Pons (tissue), 1 donor: Measurements from ENCODE around the gene REPIN1.

Experiments
- DNase-seq: peaks from one replicate; pipeline ENCODE4 v3.0.0-alpha.2; 2016; ENCODE audit warnings: low spot score

The REPIN1 gene

DNA sequence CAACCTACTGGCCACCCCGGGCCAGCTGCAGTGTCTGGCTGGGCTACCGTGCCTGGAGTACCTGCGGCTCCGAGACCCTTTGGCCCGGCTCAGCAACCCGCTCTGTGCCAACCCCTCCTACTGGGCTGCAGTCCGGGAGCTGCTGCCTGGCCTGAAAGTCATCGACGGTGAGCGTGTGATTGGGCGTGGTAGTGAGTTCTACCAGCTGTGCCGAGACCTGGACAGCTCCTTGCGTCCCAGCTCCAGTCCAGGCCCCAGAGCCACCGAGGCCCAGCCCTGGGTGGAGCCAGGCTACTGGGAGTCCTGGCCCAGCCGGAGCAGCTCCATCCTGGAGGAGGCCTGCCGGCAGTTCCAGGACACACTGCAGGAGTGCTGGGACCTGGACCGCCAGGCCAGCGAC lies 31.4 kb upstream of the REPIN1 start:
- no peak for DNase-seq

DNA sequence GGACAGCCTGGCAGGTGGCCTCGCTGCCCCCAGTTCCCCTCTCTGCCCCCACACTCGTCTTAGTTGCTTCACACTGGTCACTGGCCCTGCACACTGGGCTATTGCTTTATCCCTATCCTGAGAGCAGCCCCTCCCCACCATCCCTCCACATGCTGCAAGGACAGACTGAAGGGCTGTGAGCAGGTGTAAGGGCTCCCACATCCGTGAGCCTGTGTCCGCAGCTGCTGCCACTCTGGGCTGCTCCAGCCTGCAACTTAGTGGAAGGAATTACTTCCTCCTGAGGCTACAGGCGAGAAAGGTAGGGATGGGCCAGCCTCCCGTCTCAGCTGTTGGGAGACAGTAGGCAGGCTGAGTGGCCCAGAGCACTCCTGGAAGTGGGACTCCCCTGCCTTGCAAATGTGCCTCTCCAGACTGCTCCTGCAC lies 31.0 kb upstream of the REPIN1 start:
- no peak for DNase-seq

GRCh38 chr7:150338166-150338829 lies 30.3 kb upstream of the REPIN1 start:
- DNase-seq = no peak

DNA sequence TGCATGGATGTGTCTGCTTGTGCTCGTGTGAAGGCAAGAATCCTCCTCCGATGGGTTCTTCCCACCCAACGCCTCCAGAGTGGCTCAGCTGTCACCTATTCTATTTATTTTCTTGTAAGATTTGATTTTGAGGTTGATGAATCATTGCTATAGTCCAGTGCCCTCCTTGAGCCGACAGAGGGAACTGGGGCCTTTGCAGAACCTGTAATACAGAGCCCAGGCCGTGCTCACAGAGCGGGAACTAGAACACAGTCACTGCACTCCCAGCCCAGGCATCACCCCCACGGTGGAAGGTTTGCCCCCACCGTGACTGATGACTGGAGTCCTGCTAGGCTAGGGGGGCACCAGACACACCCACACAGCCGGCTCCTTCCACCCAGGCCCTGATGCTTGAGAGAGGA lies 29.2 kb upstream of the REPIN1 start:
- no peak for DNase-seq

DNA sequence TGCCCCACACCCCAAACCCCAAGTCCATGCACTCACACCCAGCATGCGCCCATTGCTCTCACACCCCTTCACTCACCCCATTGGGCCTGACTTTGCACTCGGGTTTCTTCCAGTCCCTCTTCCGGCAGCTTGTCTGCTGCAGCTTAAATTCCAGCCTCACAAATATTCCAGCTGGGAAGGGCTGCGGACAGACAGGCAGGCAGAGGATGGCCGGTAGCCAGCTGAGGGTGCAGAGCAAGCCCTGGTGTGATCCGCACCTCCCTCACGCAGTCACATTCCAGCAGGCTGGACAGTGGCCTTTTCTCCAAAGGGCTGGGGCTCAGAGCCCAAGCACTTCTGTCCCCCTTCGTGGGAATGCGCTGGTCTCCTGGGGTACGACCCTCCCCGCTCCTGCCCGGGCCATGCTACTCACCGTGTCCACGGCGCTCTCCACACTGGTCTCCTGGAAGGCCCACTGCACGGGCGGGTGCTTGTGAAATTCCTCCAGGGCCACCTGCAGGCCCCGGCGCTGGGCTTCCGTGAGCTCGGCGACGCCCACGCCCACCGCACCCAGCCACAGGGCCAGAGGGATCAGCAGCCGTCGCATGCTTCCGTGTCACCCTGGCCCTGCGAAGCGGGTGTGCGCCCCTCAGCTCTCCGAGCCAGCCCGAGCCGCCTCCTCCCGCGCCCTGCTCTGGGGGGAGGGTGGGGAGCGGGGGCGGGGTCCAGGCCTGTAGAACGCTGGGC lies 28.4 kb upstream of the REPIN1 start:
- no peak for DNase-seq

DNA sequence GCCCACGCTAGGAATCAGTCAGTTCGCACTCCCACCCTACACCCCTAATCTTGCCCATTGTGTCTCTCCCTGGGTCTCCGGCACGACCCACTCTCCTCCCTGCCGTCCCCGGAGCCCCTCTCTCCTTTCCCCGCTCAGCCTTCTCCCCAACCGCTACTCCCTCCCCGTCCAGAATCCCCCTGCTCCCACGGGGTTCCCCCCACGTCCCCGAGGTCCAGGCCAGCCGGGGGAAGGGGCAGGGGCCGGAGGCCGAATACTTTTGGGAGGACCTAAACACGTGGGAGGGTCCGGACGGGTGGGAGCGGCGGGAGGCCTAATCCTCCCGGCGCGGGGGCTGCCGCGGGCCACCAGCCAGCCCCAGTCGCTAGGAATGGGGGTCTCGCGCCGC lies 27.8 kb upstream of the REPIN1 start:
- no peak for DNase-seq

GRCh38 chr7:150341263-150342120 lies 27.1 kb upstream of the REPIN1 start, which contains the start of gene RARRES2:
Gene RARRES2 (minus strand): TSS chr7:150341629. CDS start chr7:150340609, 1,020 bp downstream.
- no peak for DNase-seq

DNA sequence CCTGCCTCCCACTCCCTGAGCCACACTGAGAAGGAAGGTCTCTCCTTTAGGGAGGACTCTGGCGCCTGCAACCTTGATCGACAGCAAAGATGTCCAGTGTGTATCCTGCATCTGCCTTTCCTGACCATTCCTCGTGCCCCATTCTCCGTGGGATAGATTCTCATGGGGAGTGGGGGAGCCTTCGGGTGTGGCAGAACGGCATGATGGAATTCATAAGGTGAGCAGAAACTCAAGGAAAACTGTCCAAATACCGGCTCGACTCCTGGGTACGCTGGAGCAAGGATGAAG lies 26.6 kb upstream of the REPIN1 start:
- DNase-seq = no peak

GRCh38 chr7:150343225-150343624 lies 25.4 kb upstream of the REPIN1 start:
- DNase-seq = no peak

DNA sequence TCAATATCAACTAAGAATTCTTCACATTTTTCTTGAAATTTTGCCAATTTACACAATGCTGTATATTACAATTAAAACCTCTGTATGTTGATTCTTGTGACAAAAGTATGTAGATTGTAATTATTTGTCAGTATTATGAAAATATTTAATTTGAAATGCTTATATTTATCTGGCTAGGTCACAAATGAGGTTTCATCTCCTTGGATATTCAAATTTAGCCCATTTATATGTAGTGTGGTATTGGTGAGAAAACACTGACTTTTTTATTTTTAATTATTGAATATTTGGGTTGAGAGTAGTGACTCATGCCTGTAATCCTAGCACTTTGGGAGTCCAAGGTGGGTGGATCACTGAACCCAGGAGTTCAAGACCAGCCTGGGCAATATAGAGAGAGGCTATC lies 24.3 kb upstream of the REPIN1 start:
- DNase-seq = no peak

- DNase-seq = no peak
Measured at GRCh38 chr7:150345012-150345411, 23.6 kb upstream of the REPIN1 start.

GRCh38 chr7:150346922-150347321 lies 21.7 kb upstream of the REPIN1 start:
- DNase-seq = no peak

GRCh38 chr7:150351587-150352194 lies 16.9 kb upstream of the REPIN1 start:
- DNase-seq = no peak

DNA sequence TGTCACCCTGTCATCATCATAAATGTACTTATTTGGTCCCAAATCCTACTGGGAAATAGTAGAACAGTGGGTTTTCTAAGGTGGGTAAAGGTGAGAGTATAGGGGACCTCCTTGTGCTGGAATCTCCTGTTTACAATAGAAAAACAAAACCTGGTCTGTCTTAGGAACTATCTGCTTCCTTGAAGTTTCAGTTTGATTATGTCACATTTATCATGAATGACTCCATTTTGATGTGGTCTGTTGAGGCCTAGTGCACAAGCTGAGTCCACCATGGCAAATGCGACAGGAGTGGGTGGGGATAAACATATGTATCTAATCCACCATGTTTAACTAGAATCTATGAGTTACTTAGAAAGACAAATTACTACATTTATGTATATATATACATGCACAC lies 13.0 kb upstream of the REPIN1 start:
- DNase-seq = no peak

DNA sequence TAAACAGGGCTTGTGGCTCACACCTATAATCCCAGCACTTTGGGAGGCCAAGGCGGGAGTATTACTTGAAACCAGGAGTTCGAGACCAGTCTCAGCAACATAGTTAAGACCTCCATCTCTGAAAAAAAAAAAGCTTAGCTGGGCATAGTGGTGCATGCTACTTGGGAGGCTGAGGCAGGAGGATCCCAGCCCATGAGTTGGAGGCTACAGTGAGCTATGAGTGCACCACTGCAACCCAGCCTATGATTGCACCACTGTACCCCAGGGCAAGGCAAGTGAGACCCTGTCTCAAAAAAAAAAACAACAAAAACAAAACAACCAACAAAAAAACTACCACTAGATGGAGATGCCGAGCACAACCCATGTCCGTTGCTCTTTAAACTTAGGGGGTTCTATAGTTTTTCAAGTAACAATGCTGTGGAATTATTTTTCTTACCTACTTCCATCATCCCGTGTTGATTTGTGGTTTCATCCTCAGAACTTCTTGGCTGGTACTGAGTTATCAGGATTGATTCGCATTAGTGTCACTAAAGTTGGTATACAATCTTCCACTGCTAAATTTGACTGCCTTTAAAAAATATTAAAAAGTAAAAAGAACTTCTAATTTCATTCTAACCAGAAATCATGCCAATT lies 12.2 kb upstream of the REPIN1 start:
- DNase-seq = no peak

- DNase-seq = no peak
Measured at GRCh38 chr7:150357270-150357669, 11.4 kb upstream of the REPIN1 start.

GRCh38 chr7:150357771-150358427 lies 10.7 kb upstream of the REPIN1 start:
- DNase-seq = no peak

DNA sequence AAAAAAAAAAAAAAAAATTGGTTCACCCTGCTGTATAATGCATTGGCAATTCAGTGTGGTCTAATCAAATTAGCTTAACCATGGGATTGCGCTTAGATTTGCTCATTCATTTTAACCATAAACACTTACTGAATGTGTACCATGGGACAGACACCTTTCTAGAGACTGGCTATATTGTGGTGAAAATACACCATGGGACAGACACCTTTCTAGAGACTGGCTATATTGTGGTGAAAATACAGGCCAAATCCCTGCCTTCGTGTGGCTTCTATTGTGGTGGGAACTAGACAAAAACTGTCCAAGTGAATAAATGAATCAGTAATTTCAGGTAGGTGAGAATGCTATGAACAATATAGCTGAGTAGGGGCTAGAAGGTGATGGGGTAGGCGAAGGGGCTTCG lies 10.2 kb upstream of the REPIN1 start:
- DNase-seq = no peak

GRCh38 chr7:150358988-150359621 lies 9.5 kb upstream of the REPIN1 start:
- DNase-seq = no peak

- no peak for DNase-seq
Measured at GRCh38 chr7:150359622-150360362, 8.8 kb upstream of the REPIN1 start.
